GM23338 (cell line): ENCODE results near the gene CDK10. TPM values are rescaled to one million over a fixed set of nuclear protein-coding genes. Genes with fewer than 3 reads are reported as not detected.

Source experiments
- ATAC-seq: fragments of 200-7000 bp; cut with Tn5 transposase; 3 replicates; pipeline ENCODE4 v1.9.1; 2020
- DNase-seq: peaks from one replicate; pipeline ENCODE4 v3.0.0-alpha.2; 2015; ENCODE audit warnings: low spot score
- H2AFZ ChIP-seq: fragments of 200-600 bp; sonication (generic); 2 replicates; pipeline ENCODE4 v1.8.0; 2016; ENCODE audit warnings: antibody characterized with exemption, mild to moderate bottlenecking, moderate library complexity
- H3F3A ChIP-seq: fragments of 200-600 bp; sonication (generic); replicated peaks from 2 replicates; pipeline ENCODE4 v1.8.0; 2017; ENCODE audit warnings: antibody characterized with exemption, mixed run types, low read depth
- H3K27ac ChIP-seq: fragments of 200-600 bp; sonication (generic); 2 replicates; pipeline ENCODE4 v1.6.1; 2016; ENCODE audit warnings: low read depth
- H3K27me3 ChIP-seq: fragments of 200-600 bp; sonication (generic); 2 replicates; pipeline ENCODE4 v1.8.0; 2016; ENCODE audit warnings: mild to moderate bottlenecking, mixed run types, moderate library complexity; ENCODE audit not compliant: insufficient read depth
- H3K36me3 ChIP-seq: fragments of 200-600 bp; sonication (generic); 2 replicates; pipeline ENCODE4 v1.8.0; 2016; ENCODE audit warnings: mild to moderate bottlenecking; ENCODE audit not compliant: insufficient read depth
- H3K4me1 ChIP-seq: fragments of 200-600 bp; sonication (generic); 2 replicates; pipeline ENCODE4 v1.8.0; 2016; ENCODE audit warnings: mild to moderate bottlenecking, moderate library complexity; ENCODE audit not compliant: insufficient read depth
- H3K4me2 ChIP-seq: fragments of 200-600 bp; sonication (generic); 2 replicates; pipeline ENCODE4 v1.7.1; 2017; ENCODE audit warnings: mixed run types
- H3K4me3 ChIP-seq: fragments of 200-600 bp; sonication (generic); 2 replicates; pipeline ENCODE4 v1.6.1; 2016; ENCODE audit warnings: mixed run types
- H3K79me2 ChIP-seq: fragments of 200-600 bp; sonication (generic); replicated peaks from 2 replicates; pipeline ENCODE4 v1.8.0; 2017; ENCODE audit warnings: mild to moderate bottlenecking; ENCODE audit not compliant: insufficient read depth
- H3K9me2 ChIP-seq: fragments of 200-600 bp; sonication (generic); 2 replicates; pipeline ENCODE4 v1.8.0; 2017; ENCODE audit not compliant: insufficient read depth
- H4K20me1 ChIP-seq: fragments of 200-600 bp; sonication (generic); replicated peaks from 2 replicates; pipeline ENCODE4 v1.8.0; 2017; ENCODE audit warnings: mild to moderate bottlenecking; ENCODE audit not compliant: insufficient read depth
- H3K27ac Mint-ChIP-seq: 2 replicates; pipeline ENCODE4 v1.8.0; 2020; ENCODE audit warnings: inconsistent platforms, mild to moderate bottlenecking, moderate library complexity, mixed read lengths
- H3K27me3 Mint-ChIP-seq: 3 replicates; pipeline ENCODE4 v1.8.0; 2022; ENCODE audit warnings: low read depth, mild to moderate bottlenecking, moderate library complexity, mixed read lengths, inconsistent platforms; ENCODE audit not compliant: insufficient read depth, poor library complexity
- H3K36me3 Mint-ChIP-seq: 3 replicates; pipeline ENCODE4 v1.8.0; 2021; ENCODE audit warnings: low read depth, mild to moderate bottlenecking, inconsistent platforms, moderate library complexity, mixed read lengths
- H3K4me1 Mint-ChIP-seq: 3 replicates; pipeline ENCODE4 v1.8.0; 2020; ENCODE audit warnings: mild to moderate bottlenecking, inconsistent platforms, mixed read lengths
- H3K4me3 Mint-ChIP-seq: 3 replicates; pipeline ENCODE4 v1.8.0; 2021; ENCODE audit warnings: moderate library complexity, mild to moderate bottlenecking, inconsistent platforms, mixed read lengths
- H3K9me3 Mint-ChIP-seq: 3 replicates; pipeline ENCODE4 v1.8.0; 2020; ENCODE audit warnings: moderate library complexity, mild to moderate bottlenecking, inconsistent platforms, mixed read lengths
- CREB1 ChIP-seq: fragments of 250-450 bp; sonication (Bioruptor Pico); IDR thresholded peaks from 2 replicates; pipeline ENCODE4 v1.5.0; 2020; ENCODE audit warnings: low read depth, mild to moderate bottlenecking, moderate library complexity
- EZH2 ChIP-seq: fragments of 200-600 bp; sonication (generic); IDR thresholded peaks from one replicate; pipeline ENCODE4 v1.8.0; 2017; ENCODE audit warnings: antibody characterized with exemption, mild to moderate bottlenecking, low read depth; ENCODE audit not compliant: unreplicated experiment
- EZH2phosphoT487 ChIP-seq: fragments of 200-600 bp; sonication (generic); IDR thresholded peaks from one replicate; pipeline ENCODE4 v1.8.1; 2018; ENCODE audit warnings: antibody characterized with exemption; ENCODE audit not compliant: unreplicated experiment
- JUNB ChIP-seq: IDR thresholded peaks from one replicate; pipeline ENCODE4 v1.6.1; 2016; ENCODE audit warnings: antibody characterized with exemption; ENCODE audit not compliant: unreplicated experiment
- NANOG ChIP-seq: IDR thresholded peaks from 2 replicates; pipeline ENCODE4 v1.6.1; 2016; ENCODE audit warnings: antibody characterized with exemption, borderline replicate concordance
- POLR2AphosphoS5 ChIP-seq: IDR thresholded peaks from 2 replicates; pipeline ENCODE4 v1.6.1; 2016; ENCODE audit warnings: antibody characterized with exemption, low read depth
- STAT1 ChIP-seq: IDR thresholded peaks from one replicate; pipeline ENCODE4 v1.6.1; 2016; ENCODE audit warnings: antibody characterized with exemption; ENCODE audit not compliant: unreplicated experiment
- ZNF114 ChIP-seq: fragments of 250-450 bp; sonication (Bioruptor Pico); IDR thresholded peaks from 2 replicates; pipeline ENCODE4 v1.5.0; 2020; ENCODE audit warnings: mild to moderate bottlenecking, moderate library complexity
- ZNF331 ChIP-seq: fragments of 250-450 bp; sonication (Bioruptor Pico); IDR thresholded peaks from 2 replicates; pipeline ENCODE4 v1.5.0; 2020; ENCODE audit warnings: low read depth, mild to moderate bottlenecking, moderate library complexity
- polyA plus RNA-seq: library from polyadenylated mRNA; unstranded; fragments of >200 nt; fragmentation: Nextera tagmentation; extraction: Ambion mirVana; gene quantifications from 2 replicates; pipeline ENCODE4 v1.2.1, GENCODE V29; 2016
- total RNA-seq: library from RNA; depleted of rRNA; stranded (reverse); fragments of >200 nt; shearing (Covaris generic); gene quantifications from 2 replicates; pipeline ENCODE4 v1.2.3, GENCODE V29; 2014
- TF ChIP-seq, protein P1 (sequence below), 2 experiments: fragments of 200-600 bp in 1 of 2; sonication (generic) in 1 of 2; conservative IDR thresholded peaks; 2 replicates each; pipeline versions ENCODE4 v1.5.1 to v1.6.1; 2016 to 2017; ENCODE audit warnings: antibody characterized with exemption in 2 of 2, low read depth in 2 of 2, mild to moderate bottlenecking in 2 of 2, moderate library complexity in 1 of 2
- TF ChIP-seq, protein P2 (sequence below): IDR thresholded peaks from one replicate; pipeline ENCODE4 v1.6.1; 2018; ENCODE audit warnings: antibody characterized with exemption; ENCODE audit not compliant: unreplicated experiment
- TF ChIP-seq, protein P3 (sequence below): fragments of 250-450 bp; sonication (Bioruptor Pico); IDR thresholded peaks from 2 replicates; pipeline ENCODE4 v1.5.0; 2020; ENCODE audit warnings: mild to moderate bottlenecking, moderate library complexity
- TF ChIP-seq, protein P4 (sequence below): IDR thresholded peaks from 2 replicates; pipeline ENCODE4 v1.6.1; 2016; ENCODE audit warnings: antibody characterized with exemption

The CDK10 gene
- total and polyA plus RNA-seq, 2 experiments from 2014 or later = 64.6 to 88.0 TPM

DNA sequence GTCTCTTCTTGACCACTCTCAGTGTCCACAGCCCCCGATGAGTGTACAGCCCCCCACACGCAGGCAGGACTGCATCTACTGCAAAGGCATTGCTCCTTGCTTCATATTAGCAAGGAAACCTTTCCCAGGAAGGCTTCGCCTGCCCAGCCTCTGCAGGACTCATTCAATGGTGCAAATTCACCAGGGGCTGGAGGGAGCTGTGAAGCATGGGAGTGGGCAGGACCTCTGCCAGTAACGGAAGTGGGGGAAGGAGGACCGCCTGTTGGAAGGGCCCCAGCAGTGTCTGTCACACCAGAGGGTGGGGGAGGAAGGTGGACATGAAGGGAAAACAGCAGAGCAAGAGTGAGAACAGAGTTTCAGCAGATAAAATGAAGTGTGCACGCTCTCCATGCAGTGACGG is 26.3 kb upstream of the CDK10 start:
- Histone ChIP-seq H3K79me2 (peaks cover 37% of the 10 kb centered on the region), H3K36me3 (peaks cover 12% of the 10 kb centered on the region), H3K4me2 (no peak overlapping the region), H3K27ac (no peak overlapping the region), H4K20me1 (0 out of 2 replicates have a peak, but pooled peaks cover 4% of the 10 kb centered on the region), H3F3A (no peaks in the 10 kb centered on the region), H3K27me3 (no peaks in the 10 kb centered on the region), H3K4me3 (no peak overlapping the region), H2AFZ (no peak overlapping the region), H3K4me1 (peaks cover 7% of the 10 kb centered on the region; the same call in 1 of the 2 replicates), H3K9me2 (no peaks in the 10 kb centered on the region)
- Mint-ChIP-seq H3K36me3 (peaks cover 60% of the 10 kb centered on the region), H3K27ac (no peak overlapping the region), H3K27me3 (peaks cover 9% of the 10 kb centered on the region), H3K9me3 (peaks cover 6% of the 10 kb centered on the region; the same call in 2 of the 3 replicates), H3K4me3 (no peak overlapping the region), H3K4me1 (peaks cover 8% of the 10 kb centered on the region)
- ATAC-seq (no peak), DNase-seq (no peak)
- TF ChIP-seq EZH2phosphoT487 = no peak
- TF ChIP-seq, protein P1, sequence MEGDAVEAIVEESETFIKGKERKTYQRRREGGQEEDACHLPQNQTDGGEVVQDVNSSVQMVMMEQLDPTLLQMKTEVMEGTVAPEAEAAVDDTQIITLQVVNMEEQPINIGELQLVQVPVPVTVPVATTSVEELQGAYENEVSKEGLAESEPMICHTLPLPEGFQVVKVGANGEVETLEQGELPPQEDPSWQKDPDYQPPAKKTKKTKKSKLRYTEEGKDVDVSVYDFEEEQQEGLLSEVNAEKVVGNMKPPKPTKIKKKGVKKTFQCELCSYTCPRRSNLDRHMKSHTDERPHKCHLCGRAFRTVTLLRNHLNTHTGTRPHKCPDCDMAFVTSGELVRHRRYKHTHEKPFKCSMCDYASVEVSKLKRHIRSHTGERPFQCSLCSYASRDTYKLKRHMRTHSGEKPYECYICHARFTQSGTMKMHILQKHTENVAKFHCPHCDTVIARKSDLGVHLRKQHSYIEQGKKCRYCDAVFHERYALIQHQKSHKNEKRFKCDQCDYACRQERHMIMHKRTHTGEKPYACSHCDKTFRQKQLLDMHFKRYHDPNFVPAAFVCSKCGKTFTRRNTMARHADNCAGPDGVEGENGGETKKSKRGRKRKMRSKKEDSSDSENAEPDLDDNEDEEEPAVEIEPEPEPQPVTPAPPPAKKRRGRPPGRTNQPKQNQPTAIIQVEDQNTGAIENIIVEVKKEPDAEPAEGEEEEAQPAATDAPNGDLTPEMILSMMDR (conservative IDR thresholded peaks at IDR 0.05; ENCODE audit: low read depth in 2 of 2) = no peak
- no peak for TF ChIP-seq ZNF331 (CRISPR knock-in tag)
- TF ChIP-seq, protein P2, sequence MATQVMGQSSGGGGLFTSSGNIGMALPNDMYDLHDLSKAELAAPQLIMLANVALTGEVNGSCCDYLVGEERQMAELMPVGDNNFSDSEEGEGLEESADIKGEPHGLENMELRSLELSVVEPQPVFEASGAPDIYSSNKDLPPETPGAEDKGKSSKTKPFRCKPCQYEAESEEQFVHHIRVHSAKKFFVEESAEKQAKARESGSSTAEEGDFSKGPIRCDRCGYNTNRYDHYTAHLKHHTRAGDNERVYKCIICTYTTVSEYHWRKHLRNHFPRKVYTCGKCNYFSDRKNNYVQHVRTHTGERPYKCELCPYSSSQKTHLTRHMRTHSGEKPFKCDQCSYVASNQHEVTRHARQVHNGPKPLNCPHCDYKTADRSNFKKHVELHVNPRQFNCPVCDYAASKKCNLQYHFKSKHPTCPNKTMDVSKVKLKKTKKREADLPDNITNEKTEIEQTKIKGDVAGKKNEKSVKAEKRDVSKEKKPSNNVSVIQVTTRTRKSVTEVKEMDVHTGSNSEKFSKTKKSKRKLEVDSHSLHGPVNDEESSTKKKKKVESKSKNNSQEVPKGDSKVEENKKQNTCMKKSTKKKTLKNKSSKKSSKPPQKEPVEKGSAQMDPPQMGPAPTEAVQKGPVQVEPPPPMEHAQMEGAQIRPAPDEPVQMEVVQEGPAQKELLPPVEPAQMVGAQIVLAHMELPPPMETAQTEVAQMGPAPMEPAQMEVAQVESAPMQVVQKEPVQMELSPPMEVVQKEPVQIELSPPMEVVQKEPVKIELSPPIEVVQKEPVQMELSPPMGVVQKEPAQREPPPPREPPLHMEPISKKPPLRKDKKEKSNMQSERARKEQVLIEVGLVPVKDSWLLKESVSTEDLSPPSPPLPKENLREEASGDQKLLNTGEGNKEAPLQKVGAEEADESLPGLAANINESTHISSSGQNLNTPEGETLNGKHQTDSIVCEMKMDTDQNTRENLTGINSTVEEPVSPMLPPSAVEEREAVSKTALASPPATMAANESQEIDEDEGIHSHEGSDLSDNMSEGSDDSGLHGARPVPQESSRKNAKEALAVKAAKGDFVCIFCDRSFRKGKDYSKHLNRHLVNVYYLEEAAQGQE = no peak
- TF ChIP-seq, protein P3, sequence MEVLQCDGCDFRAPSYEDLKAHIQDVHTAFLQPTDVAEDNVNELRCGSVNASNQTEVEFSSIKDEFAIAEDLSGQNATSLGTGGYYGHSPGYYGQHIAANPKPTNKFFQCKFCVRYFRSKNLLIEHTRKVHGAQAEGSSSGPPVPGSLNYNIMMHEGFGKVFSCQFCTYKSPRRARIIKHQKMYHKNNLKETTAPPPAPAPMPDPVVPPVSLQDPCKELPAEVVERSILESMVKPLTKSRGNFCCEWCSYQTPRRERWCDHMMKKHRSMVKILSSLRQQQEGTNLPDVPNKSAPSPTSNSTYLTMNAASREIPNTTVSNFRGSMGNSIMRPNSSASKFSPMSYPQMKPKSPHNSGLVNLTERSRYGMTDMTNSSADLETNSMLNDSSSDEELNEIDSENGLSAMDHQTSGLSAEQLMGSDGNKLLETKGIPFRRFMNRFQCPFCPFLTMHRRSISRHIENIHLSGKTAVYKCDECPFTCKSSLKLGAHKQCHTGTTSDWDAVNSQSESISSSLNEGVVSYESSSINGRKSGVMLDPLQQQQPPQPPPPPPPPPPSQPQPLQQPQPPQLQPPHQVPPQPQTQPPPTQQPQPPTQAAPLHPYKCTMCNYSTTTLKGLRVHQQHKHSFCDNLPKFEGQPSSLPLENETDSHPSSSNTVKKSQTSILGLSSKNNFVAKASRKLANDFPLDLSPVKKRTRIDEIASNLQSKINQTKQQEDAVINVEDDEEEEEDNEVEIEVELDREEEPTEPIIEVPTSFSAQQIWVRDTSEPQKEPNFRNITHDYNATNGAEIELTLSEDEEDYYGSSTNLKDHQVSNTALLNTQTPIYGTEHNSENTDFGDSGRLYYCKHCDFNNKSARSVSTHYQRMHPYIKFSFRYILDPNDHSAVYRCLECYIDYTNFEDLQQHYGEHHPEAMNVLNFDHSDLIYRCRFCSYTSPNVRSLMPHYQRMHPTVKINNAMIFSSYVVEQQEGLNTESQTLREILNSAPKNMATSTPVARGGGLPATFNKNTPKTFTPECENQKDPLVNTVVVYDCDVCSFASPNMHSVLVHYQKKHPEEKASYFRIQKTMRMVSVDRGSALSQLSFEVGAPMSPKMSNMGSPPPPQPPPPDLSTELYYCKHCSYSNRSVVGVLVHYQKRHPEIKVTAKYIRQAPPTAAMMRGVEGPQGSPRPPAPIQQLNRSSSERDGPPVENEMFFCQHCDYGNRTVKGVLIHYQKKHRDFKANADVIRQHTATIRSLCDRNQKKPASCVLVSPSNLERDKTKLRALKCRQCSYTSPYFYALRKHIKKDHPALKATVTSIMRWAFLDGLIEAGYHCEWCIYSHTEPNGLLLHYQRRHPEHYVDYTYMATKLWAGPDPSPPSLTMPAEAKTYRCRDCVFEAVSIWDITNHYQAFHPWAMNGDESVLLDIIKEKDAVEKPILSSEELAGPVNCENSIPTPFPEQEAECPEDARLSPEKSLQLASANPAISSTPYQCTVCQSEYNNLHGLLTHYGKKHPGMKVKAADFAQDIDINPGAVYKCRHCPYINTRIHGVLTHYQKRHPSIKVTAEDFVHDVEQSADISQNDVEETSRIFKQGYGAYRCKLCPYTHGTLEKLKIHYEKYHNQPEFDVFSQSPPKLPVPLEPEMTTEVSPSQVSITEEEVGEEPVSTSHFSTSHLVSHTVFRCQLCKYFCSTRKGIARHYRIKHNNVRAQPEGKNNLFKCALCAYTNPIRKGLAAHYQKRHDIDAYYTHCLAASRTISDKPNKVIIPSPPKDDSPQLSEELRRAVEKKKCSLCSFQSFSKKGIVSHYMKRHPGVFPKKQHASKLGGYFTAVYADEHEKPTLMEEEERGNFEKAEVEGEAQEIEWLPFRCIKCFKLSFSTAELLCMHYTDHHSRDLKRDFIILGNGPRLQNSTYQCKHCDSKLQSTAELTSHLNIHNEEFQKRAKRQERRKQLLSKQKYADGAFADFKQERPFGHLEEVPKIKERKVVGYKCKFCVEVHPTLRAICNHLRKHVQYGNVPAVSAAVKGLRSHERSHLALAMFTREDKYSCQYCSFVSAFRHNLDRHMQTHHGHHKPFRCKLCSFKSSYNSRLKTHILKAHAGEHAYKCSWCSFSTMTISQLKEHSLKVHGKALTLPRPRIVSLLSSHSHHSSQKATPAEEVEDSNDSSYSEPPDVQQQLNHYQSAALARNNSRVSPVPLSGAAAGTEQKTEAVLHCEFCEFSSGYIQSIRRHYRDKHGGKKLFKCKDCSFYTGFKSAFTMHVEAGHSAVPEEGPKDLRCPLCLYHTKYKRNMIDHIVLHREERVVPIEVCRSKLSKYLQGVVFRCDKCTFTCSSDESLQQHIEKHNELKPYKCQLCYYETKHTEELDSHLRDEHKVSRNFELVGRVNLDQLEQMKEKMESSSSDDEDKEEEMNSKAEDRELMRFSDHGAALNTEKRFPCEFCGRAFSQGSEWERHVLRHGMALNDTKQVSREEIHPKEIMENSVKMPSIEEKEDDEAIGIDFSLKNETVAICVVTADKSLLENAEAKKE (CRISPR knock-in tag) = no peak
- TF ChIP-seq JUNB = no peak
- TF ChIP-seq NANOG = no peak
- TF ChIP-seq, protein P4, sequence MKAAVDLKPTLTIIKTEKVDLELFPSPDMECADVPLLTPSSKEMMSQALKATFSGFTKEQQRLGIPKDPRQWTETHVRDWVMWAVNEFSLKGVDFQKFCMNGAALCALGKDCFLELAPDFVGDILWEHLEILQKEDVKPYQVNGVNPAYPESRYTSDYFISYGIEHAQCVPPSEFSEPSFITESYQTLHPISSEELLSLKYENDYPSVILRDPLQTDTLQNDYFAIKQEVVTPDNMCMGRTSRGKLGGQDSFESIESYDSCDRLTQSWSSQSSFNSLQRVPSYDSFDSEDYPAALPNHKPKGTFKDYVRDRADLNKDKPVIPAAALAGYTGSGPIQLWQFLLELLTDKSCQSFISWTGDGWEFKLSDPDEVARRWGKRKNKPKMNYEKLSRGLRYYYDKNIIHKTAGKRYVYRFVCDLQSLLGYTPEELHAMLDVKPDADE = no peak
- no peak for TF ChIP-seq STAT1
- TF ChIP-seq POLR2AphosphoS5 = no peak
- no peak for TF ChIP-seq ZNF114
- TF ChIP-seq CREB1 = no peak
- no peak for TF ChIP-seq EZH2
